NCI-H187 (cell line): ENCODE measurements around the gene ATPAF1.
"Not testable (repeated sequence)": the region's sequence is repeated elsewhere in the genome, so short reads cannot be mapped to it uniquely, and the experiment has no call there.

ENCODE experiments used
- DNase-seq, 2 experiments: peaks; one replicate each; lab custom pipeline; 2025; lab: John Stamatoyannopoulos, UW

ATPAF1 gene

GRCh38 chr1:46681333-46682034 lies 13.3 kb upstream of the ATPAF1 start:
- no peak for DNase-seq

- no peak for DNase-seq
Observed at GRCh38 chr1:46679789-46680573, 11.8 kb upstream of the ATPAF1 start.

GRCh38 chr1:46677339-46677738 lies 9.2 kb upstream of the ATPAF1 start:
- DNase-seq = no peak

- no peak for DNase-seq
Observed at GRCh38 chr1:46676531-46676930, 8.4 kb upstream of the ATPAF1 start.

GRCh38 chr1:46675549-46676314 lies 7.6 kb upstream of the ATPAF1 start:
- DNase-seq = no peak

- DNase-seq = no peak
Observed at GRCh38 chr1:46673749-46674182, 5.6 kb upstream of the ATPAF1 start.

- no peak for DNase-seq
Observed at GRCh38 chr1:46672696-46673095, 4.5 kb upstream of the ATPAF1 start.

- DNase-seq = no peak
Observed at GRCh38 chr1:46671554-46671953, 3.4 kb upstream of the ATPAF1 start, which contains the start of gene TEX38. Gene TEX38, plus strand, starts transcription at chr1:46671854. Its CDS starts 81 bp downstream, at chr1:46671935.

- no peak for DNase-seq
Observed at GRCh38 chr1:46670134-46670533, 2.0 kb upstream of the ATPAF1 start.

- DNase-seq = no peak
Observed at GRCh38 chr1:46665983-46666382, 2.2 kb downstream of the ATPAF1 start.

- DNase-seq = not testable (repeated sequence)
Observed at GRCh38 chr1:46662919-46663318, 5.2 kb downstream of the ATPAF1 start.

GRCh38 chr1:46660116-46660515 lies 8.0 kb downstream of the ATPAF1 start:
- not testable (repeated sequence) for DNase-seq

GRCh38 chr1:46659307-46659870 lies 8.8 kb downstream of the ATPAF1 start:
- DNase-seq = no peak

GRCh38 chr1:46657775-46658174 lies 10.4 kb downstream of the ATPAF1 start:
- DNase-seq = no peak

- DNase-seq = no peak
Observed at GRCh38 chr1:46656643-46657042, 11.5 kb downstream of the ATPAF1 start.

- no peak for DNase-seq
Observed at GRCh38 chr1:46655848-46656247, 12.3 kb downstream of the ATPAF1 start.

- DNase-seq = not testable (repeated sequence)
Observed at GRCh38 chr1:46654698-46655097, 13.5 kb downstream of the ATPAF1 start.

GRCh38 chr1:46654012-46654411 lies 14.2 kb downstream of the ATPAF1 start:
- DNase-seq = no peak

- DNase-seq = no peak
Observed at GRCh38 chr1:46653405-46653958, 14.7 kb downstream of the ATPAF1 start.

GRCh38 chr1:46652321-46653100 lies 15.7 kb downstream of the ATPAF1 start:
- DNase-seq = no peak

- not testable (repeated sequence) for DNase-seq
Observed at GRCh38 chr1:46651152-46651551, 17.0 kb downstream of the ATPAF1 start.
